A673 (cell line): ENCODE results near the gene SAP30L.

Source experiments
- CTCF ChIP-seq: fragments of 300-800, 200-600 bp; sonication (generic); conservative IDR thresholded peaks from 2 replicates; pipeline ENCODE4 v1.5.1; 2017; ENCODE audit warnings: low read depth, mild to moderate bottlenecking, antibody characterized with exemption, low read length, moderate library complexity, mixed read lengths
- EZH2 ChIP-seq: fragments of 200-600 bp; sonication (generic); IDR thresholded peaks from 2 replicates; pipeline ENCODE4 v1.6.1; 2017; ENCODE audit warnings: borderline replicate concordance, low read depth, mild to moderate bottlenecking, mixed read lengths, antibody characterized with exemption, low read length; ENCODE audit not compliant: poor library complexity, severe bottlenecking

GRCh38 chr5:154465169-154465568 is 19.4 kb downstream of the SAP30L start:
- TF ChIP-seq CTCF, result no peak
- TF ChIP-seq EZH2, result no peak
